Measurements from ENCODE around the gene PLGRKT.
A peak's percentile ranks its signal among the peaks of the same experiment; 100 is the strongest.

The PLGRKT gene

DNA sequence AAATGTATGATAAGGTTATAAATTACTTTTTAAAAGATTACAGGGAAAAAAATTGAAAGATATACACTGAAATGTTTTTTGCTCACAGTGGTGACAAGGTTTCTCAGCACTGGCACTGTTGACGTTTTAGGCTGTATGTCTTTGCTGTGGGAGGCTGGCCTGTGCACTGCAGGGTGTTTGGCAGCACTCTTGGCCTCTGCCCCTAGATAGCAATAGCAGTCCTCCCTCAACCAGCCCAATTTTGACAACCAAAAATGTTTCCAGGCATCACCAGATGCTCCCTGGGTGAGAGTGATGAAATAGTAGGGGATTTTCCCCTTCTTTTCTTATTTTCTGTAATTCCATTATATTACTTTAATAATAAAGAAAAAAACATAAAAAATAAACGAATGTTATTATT, 15.9 kb upstream of the PLGRKT start:
- TF ChIP-seq USF1 (IDR thresholded peaks at IDR 0.05) (no peak), TAF1 (IDR thresholded peaks at IDR 0.05; ENCODE audit: low read depth) (no peak), RAD21 (IDR thresholded peaks at IDR 0.05; ENCODE audit: low read depth) (no peak), NFIC (IDR thresholded peaks at IDR 0.05) (no peak), FOXM1 (IDR thresholded peaks at IDR 0.05; ENCODE audit: borderline replicate concordance, low read depth) (no peak), YY1 (IDR thresholded peaks at IDR 0.05; ENCODE audit: low read depth) (no peak), CREB1 (IDR thresholded peaks at IDR 0.05; ENCODE audit: low read depth) (no peak), CEBPB (IDR thresholded peaks at IDR 0.05) (no peak), TEAD4 (IDR thresholded peaks at IDR 0.05) (no peak), TCF12 (IDR thresholded peaks at IDR 0.05; ENCODE audit: low read depth) (no peak), ZBTB7A (IDR thresholded peaks at IDR 0.05; ENCODE audit: low read depth) (no peak), REST (IDR thresholded peaks at IDR 0.05; ENCODE audit: low read depth) (no peak), EP300 (IDR thresholded peaks at IDR 0.05; ENCODE audit: borderline replicate concordance) (no peak), EGR1 (IDR thresholded peaks at IDR 0.05) (no peak), MAX (IDR thresholded peaks at IDR 0.05) (no peak)

DNA sequence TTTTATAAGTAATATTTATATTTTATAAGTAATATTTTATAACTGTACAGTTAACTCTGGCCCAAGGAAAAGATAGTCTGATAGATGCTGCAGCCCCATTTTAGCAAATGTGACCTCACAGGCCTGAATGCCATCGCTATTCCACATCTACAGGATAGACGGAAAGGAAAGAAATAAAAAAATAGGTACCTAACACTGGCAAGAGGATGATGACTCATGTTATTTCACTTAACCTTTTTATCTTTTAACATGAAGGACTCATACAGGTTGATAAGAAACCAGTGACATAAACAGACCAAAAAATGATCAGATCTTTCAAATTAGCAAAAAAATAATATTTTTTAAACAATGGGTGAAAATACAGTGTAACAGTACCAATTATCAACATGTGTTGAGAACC, 15.3 kb upstream of the PLGRKT start:
- no peak for TF ChIP-seq EGR1 (IDR thresholded peaks at IDR 0.05)
- TF ChIP-seq EP300 (IDR thresholded peaks at IDR 0.05; ENCODE audit: borderline replicate concordance): no peak
- no peak for TF ChIP-seq TAF1 (IDR thresholded peaks at IDR 0.05; ENCODE audit: low read depth)
- TF ChIP-seq FOXM1 (IDR thresholded peaks at IDR 0.05; ENCODE audit: borderline replicate concordance, low read depth): no peak
- TF ChIP-seq RAD21 (IDR thresholded peaks at IDR 0.05; ENCODE audit: low read depth): no peak
- TF ChIP-seq TEAD4 (IDR thresholded peaks at IDR 0.05): no peak
- no peak for TF ChIP-seq USF1 (IDR thresholded peaks at IDR 0.05)

- no peak for TF ChIP-seq MAX (IDR thresholded peaks at IDR 0.05)
- TF ChIP-seq USF1 (IDR thresholded peaks at IDR 0.05): no peak
- TF ChIP-seq RAD21 (IDR thresholded peaks at IDR 0.05; ENCODE audit: low read depth): no peak
These were observed 14.5 kb upstream of the PLGRKT start for GRCh38 chr9:5452286-5452609.

- TF ChIP-seq RAD21 (IDR thresholded peaks at IDR 0.05; ENCODE audit: low read depth): peak; percentile 30; the same call in 1 of the 2 replicates
- no peak for TF ChIP-seq TAF1 (IDR thresholded peaks at IDR 0.05; ENCODE audit: low read depth)
These were observed 12.8 kb upstream of the PLGRKT start, which contains the start of gene CD274 for GRCh38 chr9:5450359-5451091. Gene CD274 (plus strand): TSS chr9:5450542. CDS start chr9:5456114, 5,572 bp downstream.

DNA sequence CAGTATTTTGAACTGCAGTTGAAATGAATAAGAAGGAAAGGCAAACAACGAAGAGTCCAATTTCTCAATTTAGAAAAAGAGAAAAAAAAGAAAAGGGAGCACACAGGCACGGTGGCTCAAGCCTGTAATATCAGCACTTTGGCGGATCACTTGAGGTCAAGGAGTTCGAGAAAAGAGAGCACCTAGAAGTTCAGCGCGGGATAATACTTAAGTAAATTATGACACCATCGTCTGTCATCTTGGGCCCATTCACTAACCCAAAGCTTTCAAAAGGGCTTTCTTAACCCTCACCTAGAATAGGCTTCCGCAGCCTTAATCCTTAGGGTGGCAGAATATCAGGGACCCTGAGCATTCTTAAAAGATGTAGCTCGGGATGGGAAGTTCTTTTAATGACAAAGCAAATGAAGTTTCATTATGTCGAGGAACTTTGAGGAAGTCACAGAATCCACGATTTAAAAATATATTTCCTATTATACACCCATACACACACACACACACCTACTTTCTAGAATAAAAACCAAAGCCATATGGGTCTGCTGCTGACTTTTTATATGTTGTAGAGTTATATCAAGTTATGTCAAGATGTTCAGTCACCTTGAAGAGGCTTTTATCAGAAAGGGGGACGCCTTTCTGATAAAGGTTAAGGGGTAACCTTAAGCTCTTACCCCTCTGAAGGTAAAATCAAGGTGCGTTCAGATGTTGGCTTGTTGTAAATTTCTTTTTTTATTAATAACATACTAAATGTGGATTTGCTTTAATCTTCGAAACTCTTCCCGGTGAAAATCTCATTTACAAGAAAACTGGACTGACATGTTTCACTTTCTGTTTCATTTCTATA, 12.0 kb upstream of the PLGRKT start:
- TF ChIP-seq TEAD4 (IDR thresholded peaks at IDR 0.05) (no peak), CEBPB (IDR thresholded peaks at IDR 0.05) (no peak), ZBTB7A (IDR thresholded peaks at IDR 0.05; ENCODE audit: low read depth) (no peak), CREB1 (IDR thresholded peaks at IDR 0.05; ENCODE audit: low read depth) (no peak), YY1 (IDR thresholded peaks at IDR 0.05; ENCODE audit: low read depth) (no peak), TAF1 (IDR thresholded peaks at IDR 0.05; ENCODE audit: low read depth) (no peak), RAD21 (IDR thresholded peaks at IDR 0.05; ENCODE audit: low read depth) (no peak), REST (IDR thresholded peaks at IDR 0.05; ENCODE audit: low read depth) (no peak), EGR1 (IDR thresholded peaks at IDR 0.05) (no peak), NFIC (IDR thresholded peaks at IDR 0.05) (no peak), TCF12 (IDR thresholded peaks at IDR 0.05; ENCODE audit: low read depth) (no peak), USF1 (IDR thresholded peaks at IDR 0.05) (no peak), FOXM1 (IDR thresholded peaks at IDR 0.05; ENCODE audit: borderline replicate concordance, low read depth) (no peak), EP300 (IDR thresholded peaks at IDR 0.05; ENCODE audit: borderline replicate concordance) (no peak), MAX (IDR thresholded peaks at IDR 0.05) (no peak)
